AG09319 (cell line): Measurements from ENCODE around the gene NAPB.

Experiments used
- DNase-seq: peaks from one replicate; pipeline ENCODE4 v3.0.0-alpha.2; 2010; ENCODE audit warnings: low read depth; ENCODE audit errors: extremely low read depth
- TF ChIP-seq, protein P1 (sequence below): IDR thresholded peaks from 2 replicates; pipeline ENCODE4 v1.5.1; 2011; ENCODE audit warnings: low read depth, mild to moderate bottlenecking, inconsistent platforms, low read length, moderate library complexity

Gene NAPB

DNA sequence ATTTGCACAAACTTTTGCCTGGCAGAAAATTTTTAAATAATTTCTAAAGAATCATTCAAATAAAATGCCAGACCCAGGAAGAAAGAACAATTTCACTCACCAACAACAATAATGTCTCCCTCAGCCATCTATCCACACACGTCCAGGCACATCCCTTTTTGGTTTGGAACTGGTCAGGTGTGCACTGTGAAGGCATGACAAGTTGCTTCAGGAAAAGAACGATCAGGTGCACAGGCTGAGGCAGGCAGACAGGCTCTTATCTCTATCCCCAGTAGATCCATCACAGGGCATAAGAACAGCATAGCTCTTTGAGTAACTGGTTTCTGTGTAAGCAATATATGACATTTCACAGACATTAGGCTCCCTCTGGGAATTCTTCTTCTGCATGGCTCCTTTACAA is 88.8 kb downstream of the NAPB start:
- TF ChIP-seq, protein P1, sequence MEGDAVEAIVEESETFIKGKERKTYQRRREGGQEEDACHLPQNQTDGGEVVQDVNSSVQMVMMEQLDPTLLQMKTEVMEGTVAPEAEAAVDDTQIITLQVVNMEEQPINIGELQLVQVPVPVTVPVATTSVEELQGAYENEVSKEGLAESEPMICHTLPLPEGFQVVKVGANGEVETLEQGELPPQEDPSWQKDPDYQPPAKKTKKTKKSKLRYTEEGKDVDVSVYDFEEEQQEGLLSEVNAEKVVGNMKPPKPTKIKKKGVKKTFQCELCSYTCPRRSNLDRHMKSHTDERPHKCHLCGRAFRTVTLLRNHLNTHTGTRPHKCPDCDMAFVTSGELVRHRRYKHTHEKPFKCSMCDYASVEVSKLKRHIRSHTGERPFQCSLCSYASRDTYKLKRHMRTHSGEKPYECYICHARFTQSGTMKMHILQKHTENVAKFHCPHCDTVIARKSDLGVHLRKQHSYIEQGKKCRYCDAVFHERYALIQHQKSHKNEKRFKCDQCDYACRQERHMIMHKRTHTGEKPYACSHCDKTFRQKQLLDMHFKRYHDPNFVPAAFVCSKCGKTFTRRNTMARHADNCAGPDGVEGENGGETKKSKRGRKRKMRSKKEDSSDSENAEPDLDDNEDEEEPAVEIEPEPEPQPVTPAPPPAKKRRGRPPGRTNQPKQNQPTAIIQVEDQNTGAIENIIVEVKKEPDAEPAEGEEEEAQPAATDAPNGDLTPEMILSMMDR: no peak
- DNase-seq: no peak

- TF ChIP-seq, protein P1: no peak
- no peak for DNase-seq
Measured at GRCh38 chr20:23331450-23332350, 89.6 kb downstream of the NAPB start.

DNA sequence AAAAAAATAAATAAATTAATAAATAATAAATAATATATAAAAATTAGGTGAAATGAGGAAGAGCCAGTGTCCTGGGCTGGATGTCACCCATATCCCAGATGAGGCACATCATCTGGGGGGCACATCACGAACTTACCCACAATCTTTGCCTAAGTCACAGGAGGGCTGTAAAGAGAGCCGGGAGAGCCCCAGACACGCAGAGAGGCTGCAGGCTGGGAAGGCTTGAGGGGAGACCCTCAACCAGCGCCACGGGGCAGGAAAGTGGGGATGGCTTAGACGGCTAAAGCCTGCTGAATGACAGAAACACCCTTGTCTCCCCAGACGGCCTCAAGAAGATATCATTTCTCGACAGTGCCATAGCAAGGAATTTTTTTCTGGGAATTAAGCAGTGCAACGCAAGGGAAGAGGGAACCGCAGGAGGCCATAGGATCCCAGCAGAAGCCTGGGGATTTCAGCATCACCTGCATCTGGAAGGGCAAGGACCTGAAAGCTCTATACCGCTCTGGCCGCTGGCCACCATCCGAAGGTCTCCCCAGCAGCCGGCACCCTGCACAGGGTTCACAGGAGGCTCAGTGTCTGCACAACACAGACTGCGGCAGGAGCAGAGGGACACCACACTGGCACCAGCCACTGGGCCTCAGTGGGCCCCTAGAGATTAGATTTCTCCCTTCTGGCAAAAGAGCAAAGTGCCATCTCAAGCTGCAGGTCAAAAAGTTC is 93.5 kb downstream of the NAPB start:
- no peak for DNase-seq
- TF ChIP-seq, protein P1: no peak

- no peak for DNase-seq
- TF ChIP-seq, protein P1: no peak
Measured at GRCh38 chr20:23326774-23327173, 94.5 kb downstream of the NAPB start.

DNA sequence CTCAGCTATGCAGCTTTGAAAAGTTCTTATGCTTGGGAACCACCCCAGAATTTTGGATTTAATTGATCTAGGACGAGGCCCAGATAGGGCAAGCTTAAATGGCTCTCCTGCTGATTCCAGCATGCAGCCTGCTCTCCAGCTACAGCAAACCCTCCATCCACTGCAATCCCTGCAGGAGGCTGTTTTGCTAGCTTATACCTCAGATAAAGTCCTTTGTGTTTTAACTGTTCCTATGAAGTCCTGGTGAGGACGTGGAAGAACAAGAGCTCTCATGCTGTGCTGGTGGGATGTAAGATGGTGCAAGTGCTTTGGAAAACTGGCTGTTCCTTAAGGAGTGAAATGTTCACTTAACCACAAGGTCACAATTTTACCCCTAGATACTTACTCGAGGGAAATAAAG is 96.2 kb downstream of the NAPB start:
- no peak for DNase-seq
- TF ChIP-seq, protein P1: no peak
